Fibroblast of lung (primary cell): ENCODE results near the gene ANKS6.

Experiments
- EZH2 ChIP-seq: IDR thresholded peaks from 2 replicates; pipeline ENCODE4 v1.5.1; 2012; ENCODE audit warnings: low read length, control low read depth, mild to moderate bottlenecking; ENCODE audit errors: missing control alignments
- TF ChIP-seq, protein P1 (sequence below), 2 donors: IDR thresholded peaks in 1 of 2; conservative IDR thresholded peaks in 1 of 2; 1 replicate in 1 of 2; 2 replicates in 1 of 2; pipeline ENCODE4 v1.5.1; 2011 to 2012; ENCODE audit warnings: low read length in 2 of 2, control low read depth in 1 of 2, inconsistent platforms in 1 of 2, low read depth in 1 of 2, mild to moderate bottlenecking in 1 of 2

DNA sequence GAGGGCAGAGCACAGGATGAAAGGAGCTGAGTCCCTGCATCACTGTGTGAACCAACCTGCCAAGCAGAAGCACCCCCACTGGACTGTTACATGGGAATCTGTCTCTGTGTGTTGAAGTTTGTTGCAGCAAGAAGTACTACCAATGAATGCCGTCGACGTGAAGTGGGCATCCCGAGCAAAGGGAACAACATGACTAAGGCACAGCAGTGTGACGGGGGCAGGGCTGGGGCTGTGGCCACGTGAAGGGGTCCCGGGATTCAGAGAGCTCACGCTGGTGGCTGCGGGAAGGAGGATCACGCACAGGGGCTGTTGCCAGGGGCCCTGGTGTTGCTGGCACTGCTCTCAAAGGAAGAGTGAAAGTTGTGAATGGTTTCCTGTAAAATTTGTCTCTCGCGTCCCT is 60.1 kb downstream of the ANKS6 start:
- TF ChIP-seq, protein P1, sequence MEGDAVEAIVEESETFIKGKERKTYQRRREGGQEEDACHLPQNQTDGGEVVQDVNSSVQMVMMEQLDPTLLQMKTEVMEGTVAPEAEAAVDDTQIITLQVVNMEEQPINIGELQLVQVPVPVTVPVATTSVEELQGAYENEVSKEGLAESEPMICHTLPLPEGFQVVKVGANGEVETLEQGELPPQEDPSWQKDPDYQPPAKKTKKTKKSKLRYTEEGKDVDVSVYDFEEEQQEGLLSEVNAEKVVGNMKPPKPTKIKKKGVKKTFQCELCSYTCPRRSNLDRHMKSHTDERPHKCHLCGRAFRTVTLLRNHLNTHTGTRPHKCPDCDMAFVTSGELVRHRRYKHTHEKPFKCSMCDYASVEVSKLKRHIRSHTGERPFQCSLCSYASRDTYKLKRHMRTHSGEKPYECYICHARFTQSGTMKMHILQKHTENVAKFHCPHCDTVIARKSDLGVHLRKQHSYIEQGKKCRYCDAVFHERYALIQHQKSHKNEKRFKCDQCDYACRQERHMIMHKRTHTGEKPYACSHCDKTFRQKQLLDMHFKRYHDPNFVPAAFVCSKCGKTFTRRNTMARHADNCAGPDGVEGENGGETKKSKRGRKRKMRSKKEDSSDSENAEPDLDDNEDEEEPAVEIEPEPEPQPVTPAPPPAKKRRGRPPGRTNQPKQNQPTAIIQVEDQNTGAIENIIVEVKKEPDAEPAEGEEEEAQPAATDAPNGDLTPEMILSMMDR (conservative IDR thresholded peaks at IDR 0.05 in 1 of 2, IDR thresholded peaks at IDR 0.05 in 1 of 2; ENCODE audit: low read depth in 1 of 2, low read length in 2 of 2): no peak
- no peak for TF ChIP-seq EZH2
